ENCODE data around the gene RPA3. TPM values are rescaled to one million over a fixed set of nuclear protein-coding genes. Genes with fewer than 3 reads are reported as not detected.

Gene RPA3
- total RNA-seq, 1 experiment from 2014 or later: 61.4 TPM

- intact Hi-C loops (cut with micrococcal nuclease; ENCODE audit: unreplicated experiment): no loop called here
- no peaks in the 10 kb centered on the region for H3K27me3 ChIP-seq (replicated peaks; ENCODE audit: insufficient read depth, low read depth, low read length, poor library complexity)
- no peaks in the 10 kb centered on the region for H3K9me3 ChIP-seq (ENCODE audit: low read depth, low read length, poor library complexity, severe bottlenecking)
- TF ChIP-seq, protein P1, sequence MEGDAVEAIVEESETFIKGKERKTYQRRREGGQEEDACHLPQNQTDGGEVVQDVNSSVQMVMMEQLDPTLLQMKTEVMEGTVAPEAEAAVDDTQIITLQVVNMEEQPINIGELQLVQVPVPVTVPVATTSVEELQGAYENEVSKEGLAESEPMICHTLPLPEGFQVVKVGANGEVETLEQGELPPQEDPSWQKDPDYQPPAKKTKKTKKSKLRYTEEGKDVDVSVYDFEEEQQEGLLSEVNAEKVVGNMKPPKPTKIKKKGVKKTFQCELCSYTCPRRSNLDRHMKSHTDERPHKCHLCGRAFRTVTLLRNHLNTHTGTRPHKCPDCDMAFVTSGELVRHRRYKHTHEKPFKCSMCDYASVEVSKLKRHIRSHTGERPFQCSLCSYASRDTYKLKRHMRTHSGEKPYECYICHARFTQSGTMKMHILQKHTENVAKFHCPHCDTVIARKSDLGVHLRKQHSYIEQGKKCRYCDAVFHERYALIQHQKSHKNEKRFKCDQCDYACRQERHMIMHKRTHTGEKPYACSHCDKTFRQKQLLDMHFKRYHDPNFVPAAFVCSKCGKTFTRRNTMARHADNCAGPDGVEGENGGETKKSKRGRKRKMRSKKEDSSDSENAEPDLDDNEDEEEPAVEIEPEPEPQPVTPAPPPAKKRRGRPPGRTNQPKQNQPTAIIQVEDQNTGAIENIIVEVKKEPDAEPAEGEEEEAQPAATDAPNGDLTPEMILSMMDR (conservative IDR thresholded peaks at IDR 0.05; ENCODE audit: low read depth, low read length): no peak
- no peak for TF ChIP-seq EZH2 (IDR thresholded peaks at IDR 0.05; ENCODE audit: borderline replicate concordance, low read depth, low read length, poor library complexity, severe bottlenecking)
- BruUV-seq (replicated peaks): no TSS peak
- no peak for DNase-seq (ENCODE audit: low spot score)
- no peak overlapping the region for H3K27ac ChIP-seq (ENCODE audit: low read depth, low read length, poor library complexity, severe bottlenecking)
- CTCF ChIA-PET: no interaction called here
- H3K4me1 ChIP-seq (ENCODE audit: insufficient read depth, low read length, poor library complexity, severe bottlenecking): no peaks in the 10 kb centered on the region
- no peaks in the 10 kb centered on the region for H3K36me3 ChIP-seq (ENCODE audit: insufficient read depth, low read length, poor library complexity, severe bottlenecking)
- H3K4me3 ChIP-seq (ENCODE audit: low read depth, low read length, poor library complexity, severe bottlenecking): no peak overlapping the region
- POLR2A ChIA-PET (ENCODE audit: low non-redundant PET): no interaction called here
Observed at GRCh38 chr7:7745258-7745657, 26.9 kb upstream of the RPA3 start.

DNA sequence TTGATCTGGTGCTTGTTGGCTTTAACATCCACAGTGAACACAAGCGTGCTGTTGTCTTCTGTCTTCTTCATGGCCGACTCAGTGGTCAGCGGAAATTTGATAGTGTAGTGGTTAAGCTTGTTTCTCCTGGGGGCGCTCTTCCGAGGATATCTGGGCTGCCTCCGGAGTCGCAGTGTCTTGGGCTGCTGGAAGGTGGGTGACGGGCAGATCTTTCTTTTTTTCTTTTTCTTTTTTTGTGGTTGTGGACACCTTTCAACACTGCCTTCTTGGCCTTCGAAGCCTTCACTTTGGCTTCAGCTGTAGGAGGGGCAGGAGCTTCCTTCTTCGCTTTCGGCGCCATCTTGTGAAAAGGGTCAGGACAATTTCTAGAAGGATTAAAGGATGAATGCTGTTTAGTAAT is 23.8 kb upstream of the RPA3 start:
- DNase-seq (ENCODE audit: low spot score): no peak
- no TSS peak for BruUV-seq (replicated peaks)
- CTCF ChIA-PET: interaction anchor here (0.5 kb wide), 1 partner anchor 591 kb away, joined by 3 read pairs; no protein-coding TSS in a partner anchor
- Histone ChIP-seq H3K4me1 (ENCODE audit: insufficient read depth, low read length, poor library complexity, severe bottlenecking) (no peaks in the 10 kb centered on the region), H3K27ac (ENCODE audit: low read depth, low read length, poor library complexity, severe bottlenecking) (no peak overlapping the region), H3K4me3 (ENCODE audit: low read depth, low read length, poor library complexity, severe bottlenecking) (no peak overlapping the region), H3K27me3 (replicated peaks; ENCODE audit: insufficient read depth, low read depth, low read length, poor library complexity) (no peaks in the 10 kb centered on the region), H3K36me3 (ENCODE audit: insufficient read depth, low read length, poor library complexity, severe bottlenecking) (no peaks in the 10 kb centered on the region), H3K9me3 (ENCODE audit: low read depth, low read length, poor library complexity, severe bottlenecking) (no peaks in the 10 kb centered on the region)
- POLR2A ChIA-PET (ENCODE audit: low non-redundant PET): no interaction called here
- TF ChIP-seq, protein P1 (conservative IDR thresholded peaks at IDR 0.05; ENCODE audit: low read depth, low read length): peak; percentile 31; the same call in 1 of the 2 replicates
- TF ChIP-seq EZH2 (IDR thresholded peaks at IDR 0.05; ENCODE audit: borderline replicate concordance, low read depth, low read length, poor library complexity, severe bottlenecking): no peak
- intact Hi-C loops (cut with micrococcal nuclease; ENCODE audit: unreplicated experiment): no loop called here

DNA sequence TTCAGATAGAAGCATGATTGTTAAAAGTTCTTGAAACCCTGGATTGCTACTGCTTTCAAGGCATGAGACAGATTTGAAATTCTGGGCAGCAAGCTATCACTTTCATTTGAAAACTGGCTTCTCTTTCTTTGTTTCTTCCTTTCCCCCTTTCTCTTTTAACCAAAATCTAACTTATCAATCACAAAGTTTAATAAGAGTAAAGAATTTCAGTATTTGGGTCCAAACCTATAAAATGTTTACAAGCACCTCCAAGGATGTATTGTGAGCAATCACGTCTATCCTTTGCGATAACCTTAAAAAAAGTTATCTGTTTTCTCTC is 21.6 kb upstream of the RPA3 start:
- Histone ChIP-seq H3K9me3 (ENCODE audit: low read depth, low read length, poor library complexity, severe bottlenecking) (no peaks in the 10 kb centered on the region), H3K27ac (ENCODE audit: low read depth, low read length, poor library complexity, severe bottlenecking) (no peak overlapping the region), H3K4me1 (ENCODE audit: insufficient read depth, low read length, poor library complexity, severe bottlenecking) (peaks cover 8% of the 10 kb centered on the region), H3K4me3 (ENCODE audit: low read depth, low read length, poor library complexity, severe bottlenecking) (no peak overlapping the region), H3K36me3 (ENCODE audit: insufficient read depth, low read length, poor library complexity, severe bottlenecking) (no peaks in the 10 kb centered on the region), H3K27me3 (replicated peaks; ENCODE audit: insufficient read depth, low read depth, low read length, poor library complexity) (no peaks in the 10 kb centered on the region)
- no TSS peak for BruUV-seq (replicated peaks)
- TF ChIP-seq, protein P1 (conservative IDR thresholded peaks at IDR 0.05; ENCODE audit: low read depth, low read length): no peak
- TF ChIP-seq EZH2 (IDR thresholded peaks at IDR 0.05; ENCODE audit: borderline replicate concordance, low read depth, low read length, poor library complexity, severe bottlenecking): no peak
- DNase-seq (ENCODE audit: low spot score): no peak
- intact Hi-C loops (cut with micrococcal nuclease; ENCODE audit: unreplicated experiment): no loop called here
- ChIA-PET CTCF (no interaction called here), POLR2A (ENCODE audit: low non-redundant PET) (no interaction called here)
